Neural cell (in vitro differentiated cells): Measurements from ENCODE around the gene TRIM8. TPM values are rescaled to one million over a fixed set of nuclear protein-coding genes. Genes with fewer than 3 reads are reported as not detected.

ENCODE experiments used
- H2AFZ ChIP-seq: fragments of 200-600, 300-800 bp; sonication (generic), shearing (Covaris generic); 2 replicates; pipeline ENCODE4 v1.6.0; 2014; ENCODE audit warnings: low read depth, mild to moderate bottlenecking, antibody characterized with exemption, low read length, moderate library complexity
- H3F3A ChIP-seq: fragments of 200-600 bp; shearing (Covaris generic); 2 replicates; pipeline ENCODE4 v1.6.1; 2016; ENCODE audit warnings: mild to moderate bottlenecking, moderate library complexity, mixed read lengths, antibody characterized with exemption, low read length; ENCODE audit not compliant: insufficient read depth, poor library complexity, severe bottlenecking
- H3K27ac ChIP-seq: fragments of 200-600, 300-800 bp; sonication (generic), shearing (Covaris generic); 2 replicates; pipeline ENCODE4 v1.5.1; 2014; ENCODE audit warnings: mild to moderate bottlenecking, low read length, moderate library complexity
- H3K27me3 ChIP-seq: fragments of 300-800, 200-600 bp; sonication (generic), shearing (Covaris generic); 2 replicates; pipeline ENCODE4 v1.6.0; 2014; ENCODE audit warnings: mild to moderate bottlenecking, low read depth, low read length, moderate library complexity; ENCODE audit not compliant: insufficient read depth
- H3K36me3 ChIP-seq: fragments of 300-800, 200-600 bp; sonication (generic), shearing (Covaris generic); 2 replicates; pipeline ENCODE4 v1.5.1; 2014; ENCODE audit warnings: mild to moderate bottlenecking, antibody characterized with exemption, low read length, moderate library complexity; ENCODE audit not compliant: insufficient read depth
- H3K4me2 ChIP-seq: fragments of 300-800, 200-600 bp; sonication (generic), shearing (Covaris generic); 2 replicates; pipeline ENCODE4 v1.6.0; 2014; ENCODE audit warnings: mild to moderate bottlenecking, low read length
- H3K4me3 ChIP-seq: fragments of 300-800, 200-600 bp; sonication (generic), shearing (Covaris generic); 2 replicates; pipeline ENCODE4 v1.5.1; 2014; ENCODE audit warnings: mild to moderate bottlenecking, low read length, moderate library complexity
- H3K79me2 ChIP-seq: fragments of 200-600 bp; shearing (Covaris generic); replicated peaks from 2 replicates; pipeline ENCODE4 v1.6.0; 2014; ENCODE audit warnings: mild to moderate bottlenecking, low read length, moderate library complexity; ENCODE audit not compliant: insufficient read depth
- H3K9ac ChIP-seq: fragments of 300-800, 200-600 bp; sonication (generic), shearing (Covaris generic); 2 replicates; pipeline ENCODE4 v1.6.1; 2016; ENCODE audit warnings: mild to moderate bottlenecking, low read length, mixed read lengths
- H3K9me2 ChIP-seq: fragments of 200-600 bp; shearing (Covaris generic); 2 replicates; pipeline ENCODE4 v1.6.1; 2016; ENCODE audit warnings: mild to moderate bottlenecking, low read length, mixed read lengths; ENCODE audit not compliant: insufficient read depth
- H3K9me3 ChIP-seq: fragments of 200-600, 300-800 bp; sonication (generic), shearing (Covaris generic); 2 replicates; pipeline ENCODE4 v1.6.1; 2016; ENCODE audit warnings: mild to moderate bottlenecking, mixed run types, low read length, moderate library complexity, mixed read lengths
- H4K20me1 ChIP-seq: fragments of 200-600 bp; shearing (Covaris generic); 2 replicates; pipeline ENCODE4 v1.6.1; 2016; ENCODE audit warnings: mild to moderate bottlenecking, mixed run types; ENCODE audit not compliant: insufficient read depth
- CTCF ChIP-seq: fragments of 450-650 bp; IDR thresholded peaks from 2 replicates; pipeline ENCODE4 v1.5.1; 2014; ENCODE audit warnings: antibody characterized with exemption, mild to moderate bottlenecking, moderate library complexity; ENCODE audit not compliant: poor library complexity, severe bottlenecking
- EP300 ChIP-seq: fragments of 450-650 bp; conservative IDR thresholded peaks from 2 replicates; pipeline ENCODE4 v1.6.1; 2014; ENCODE audit warnings: antibody characterized with exemption, mild to moderate bottlenecking, moderate library complexity; ENCODE audit not compliant: poor library complexity, severe bottlenecking
- EZH2 ChIP-seq: fragments of 200-600, 300-800 bp; shearing (Covaris generic), sonication (generic); IDR thresholded peaks from 2 replicates; pipeline ENCODE4 v1.6.1; 2014; ENCODE audit warnings: antibody characterized with exemption, low read length, borderline replicate concordance, mild to moderate bottlenecking; ENCODE audit not compliant: insufficient read depth, poor library complexity, severe bottlenecking
- MXI1 ChIP-seq: fragments of 450-650 bp; conservative IDR thresholded peaks from 2 replicates; pipeline ENCODE4 v1.6.1; 2014; ENCODE audit warnings: antibody characterized with exemption, mild to moderate bottlenecking; ENCODE audit not compliant: poor library complexity, severe bottlenecking
- POLR2AphosphoS5 ChIP-seq: IDR thresholded peaks from 2 replicates; pipeline ENCODE4 v1.6.1; 2012
- RAD21 ChIP-seq: fragments of 450-650 bp; conservative IDR thresholded peaks from 2 replicates; pipeline ENCODE4 v1.6.1; 2014; ENCODE audit warnings: antibody characterized with exemption, mild to moderate bottlenecking, moderate library complexity
- REST ChIP-seq: IDR thresholded peaks from 2 replicates; pipeline ENCODE4 v1.6.1; 2012; ENCODE audit warnings: borderline replicate concordance
- SMC3 ChIP-seq: fragments of 450-650 bp; conservative IDR thresholded peaks from 2 replicates; pipeline ENCODE4 v1.6.1; 2014; ENCODE audit warnings: antibody characterized with exemption, mild to moderate bottlenecking, moderate library complexity; ENCODE audit not compliant: poor library complexity
- TAF1 ChIP-seq: IDR thresholded peaks from 2 replicates; pipeline ENCODE4 v1.6.1; 2012; ENCODE audit warnings: low read depth
- polyA plus RNA-seq: library from polyadenylated mRNA; depleted of rRNA; stranded (reverse); fragments of >200 nt; gene quantifications from 2 replicates; pipeline ENCODE4 v1.2.3, GENCODE V29; 2014

Gene TRIM8
- polyA plus RNA-seq, 1 donor from 2014 or later = 47.5 TPM

DNA sequence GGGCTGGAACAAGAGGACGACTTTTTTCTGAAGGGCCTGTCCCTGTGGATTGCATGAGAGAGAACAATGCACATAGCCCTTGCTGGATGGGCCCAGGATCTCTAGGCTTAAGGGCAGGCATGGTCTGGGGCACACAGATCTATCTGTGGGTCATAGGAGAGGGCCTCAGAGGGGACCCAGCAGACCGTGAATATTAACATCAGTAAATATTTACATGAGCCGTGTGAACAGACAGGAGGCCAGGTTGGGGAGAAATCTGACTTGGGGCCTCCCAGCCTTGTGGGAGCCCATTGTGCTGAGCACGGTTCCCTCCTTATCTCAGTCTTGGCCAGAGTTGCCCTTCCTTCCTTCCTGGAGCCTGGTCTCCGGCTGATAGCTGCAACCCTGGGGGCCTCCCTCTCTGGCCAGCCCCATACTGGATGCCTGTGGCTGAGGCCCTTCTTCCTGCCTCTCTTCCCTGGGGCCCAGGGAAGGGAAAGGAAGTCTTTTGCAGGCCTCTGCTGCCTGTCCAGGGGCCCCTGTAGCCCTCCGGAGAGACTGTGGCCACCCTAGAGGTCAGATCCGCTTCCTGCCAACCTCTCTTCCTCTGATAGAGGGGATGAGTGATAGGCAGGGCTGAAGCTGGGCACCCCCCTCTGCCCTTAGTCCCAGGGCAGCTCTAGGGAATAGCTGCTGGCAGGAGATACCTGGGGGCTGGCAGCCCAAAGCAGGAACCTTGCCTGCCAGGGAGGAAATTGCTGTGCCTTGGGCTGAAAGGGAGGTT, 44.5 kb upstream of the TRIM8 start:
- no peaks in the 10 kb centered on the region for H3K9me3 ChIP-seq
- H2AFZ ChIP-seq = no peak overlapping the region
- H3K27me3 ChIP-seq = no peaks in the 10 kb centered on the region
- H3K79me2 ChIP-seq = no peaks in the 10 kb centered on the region
- H3F3A ChIP-seq = no peaks in the 10 kb centered on the region
- H3K27ac ChIP-seq = no peak overlapping the region
- H3K9me2 ChIP-seq = no peaks in the 10 kb centered on the region
- TF ChIP-seq SMC3 = no peak
- no peak for TF ChIP-seq RAD21
- TF ChIP-seq MXI1 = no peak
- TF ChIP-seq POLR2AphosphoS5 = no peak
- no peak for TF ChIP-seq REST
- no peak for TF ChIP-seq EZH2
- no peak for TF ChIP-seq EP300
- TF ChIP-seq TAF1 = no peak
- no peak for TF ChIP-seq CTCF
- H4K20me1 ChIP-seq = no peaks in the 10 kb centered on the region
- no peaks in the 10 kb centered on the region for H3K36me3 ChIP-seq
- no peak overlapping the region for H3K4me2 ChIP-seq
- no peak overlapping the region for H3K9ac ChIP-seq
- no peak overlapping the region for H3K4me3 ChIP-seq

DNA sequence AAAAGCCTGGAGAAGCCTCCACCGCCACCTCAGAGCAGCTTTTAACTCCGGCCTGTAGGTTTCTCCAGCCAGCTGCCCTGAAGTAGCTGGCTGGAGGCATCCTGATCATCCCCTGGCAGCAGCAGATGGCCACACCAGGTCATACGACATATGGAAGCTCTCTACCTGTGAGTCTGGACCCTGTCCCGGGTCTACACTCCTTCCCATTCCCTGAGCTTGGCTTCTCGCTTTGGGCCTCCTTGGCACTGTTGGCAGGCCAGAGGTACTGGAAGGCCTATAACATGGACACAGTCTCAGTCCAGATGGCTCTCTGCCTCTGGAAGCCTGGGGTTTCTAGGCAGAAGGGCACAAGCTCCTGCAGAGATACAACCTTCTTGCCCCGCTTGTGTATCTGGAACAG, 43.5 kb upstream of the TRIM8 start:
- Histone ChIP-seq H3K9me2 (no peaks in the 10 kb centered on the region), H3K27ac (no peak overlapping the region), H4K20me1 (no peaks in the 10 kb centered on the region), H3K9me3 (no peaks in the 10 kb centered on the region), H3F3A (no peaks in the 10 kb centered on the region), H3K4me2 (no peak overlapping the region), H3K79me2 (no peaks in the 10 kb centered on the region), H3K27me3 (no peaks in the 10 kb centered on the region), H2AFZ (no peak overlapping the region), H3K36me3 (no peaks in the 10 kb centered on the region), H3K4me3 (no peak overlapping the region), H3K9ac (no peak overlapping the region)
- TF ChIP-seq RAD21 (no peak), EP300 (no peak), MXI1 (no peak), TAF1 (no peak), REST (no peak), POLR2AphosphoS5 (no peak), CTCF (no peak), SMC3 (no peak)
